ENCODE data around the gene TBCC. TPM values are rescaled to one million over a fixed set of nuclear protein-coding genes. Genes with fewer than 3 reads are reported as not detected.

TBCC gene
- total and polyA plus RNA-seq, 2 experiments from 2014 or later = 47.4 to 67.1 TPM

- H3K4me3 ChIP-seq = no peak overlapping the region
- H3K27ac ChIP-seq = peak overlapping the region; percentile 41
- no peaks in the 10 kb centered on the region for H3K27me3 ChIP-seq
- H3K4me1 ChIP-seq (ENCODE audit: low read depth) = peaks cover 25% of the 10 kb centered on the region
- DNase-seq (ENCODE audit: low read depth in 1 of 2, low spot score in 1 of 2) = no peak
- H3K36me3 ChIP-seq = peaks cover 3% of the 10 kb centered on the region
- no peaks in the 10 kb centered on the region for H3K9me3 ChIP-seq (ENCODE audit: low read depth)
- TF ChIP-seq, protein P1, sequence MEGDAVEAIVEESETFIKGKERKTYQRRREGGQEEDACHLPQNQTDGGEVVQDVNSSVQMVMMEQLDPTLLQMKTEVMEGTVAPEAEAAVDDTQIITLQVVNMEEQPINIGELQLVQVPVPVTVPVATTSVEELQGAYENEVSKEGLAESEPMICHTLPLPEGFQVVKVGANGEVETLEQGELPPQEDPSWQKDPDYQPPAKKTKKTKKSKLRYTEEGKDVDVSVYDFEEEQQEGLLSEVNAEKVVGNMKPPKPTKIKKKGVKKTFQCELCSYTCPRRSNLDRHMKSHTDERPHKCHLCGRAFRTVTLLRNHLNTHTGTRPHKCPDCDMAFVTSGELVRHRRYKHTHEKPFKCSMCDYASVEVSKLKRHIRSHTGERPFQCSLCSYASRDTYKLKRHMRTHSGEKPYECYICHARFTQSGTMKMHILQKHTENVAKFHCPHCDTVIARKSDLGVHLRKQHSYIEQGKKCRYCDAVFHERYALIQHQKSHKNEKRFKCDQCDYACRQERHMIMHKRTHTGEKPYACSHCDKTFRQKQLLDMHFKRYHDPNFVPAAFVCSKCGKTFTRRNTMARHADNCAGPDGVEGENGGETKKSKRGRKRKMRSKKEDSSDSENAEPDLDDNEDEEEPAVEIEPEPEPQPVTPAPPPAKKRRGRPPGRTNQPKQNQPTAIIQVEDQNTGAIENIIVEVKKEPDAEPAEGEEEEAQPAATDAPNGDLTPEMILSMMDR (IDR thresholded peaks at IDR 0.05; ENCODE audit: low read depth, low read length) = no peak
Observed at GRCh38 chr6:42787063-42787472, 41.2 kb upstream of the TBCC start.

DNA sequence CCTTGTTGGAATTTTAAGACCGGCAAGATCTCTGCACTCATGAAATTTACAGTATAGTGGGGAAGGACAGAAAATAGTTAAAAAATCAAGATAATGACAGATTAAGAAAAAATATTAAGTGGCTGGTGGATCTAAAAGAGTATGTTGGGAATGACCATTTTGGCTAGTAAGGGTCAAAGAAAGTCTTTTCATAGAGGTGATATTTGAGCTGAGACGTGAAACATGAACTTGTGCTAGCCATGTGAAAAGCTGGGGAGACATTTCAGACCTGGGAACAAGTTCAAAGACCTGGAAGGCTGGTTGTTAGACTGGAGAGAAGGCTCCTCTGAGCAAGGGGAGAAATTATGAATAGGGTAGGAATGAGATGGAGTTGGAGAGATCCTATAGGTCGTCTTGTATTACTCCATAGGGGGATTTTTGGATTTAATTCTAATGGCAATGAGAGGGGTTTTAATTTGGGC lies 40.7 kb upstream of the TBCC start:
- TF ChIP-seq, protein P1 (IDR thresholded peaks at IDR 0.05; ENCODE audit: low read depth, low read length) = no peak
- H3K27ac ChIP-seq = peak overlapping the region; percentile 41
- peaks cover 3% of the 10 kb centered on the region for H3K36me3 ChIP-seq
- H3K9me3 ChIP-seq (ENCODE audit: low read depth) = no peaks in the 10 kb centered on the region
- DNase-seq (ENCODE audit: low read depth in 1 of 2, low spot score in 1 of 2) = no peak
- H3K27me3 ChIP-seq = no peaks in the 10 kb centered on the region
- H3K4me3 ChIP-seq = no peak overlapping the region
- H3K4me1 ChIP-seq (ENCODE audit: low read depth) = peaks cover 25% of the 10 kb centered on the region

GRCh38 chr6:42784717-42785498 lies 39.0 kb upstream of the TBCC start:
- Histone ChIP-seq H3K9me3 (ENCODE audit: low read depth) (no peaks in the 10 kb centered on the region), H3K4me3 (peak overlapping the region; percentile 98), H3K36me3 (peaks cover 3% of the 10 kb centered on the region), H3K27me3 (no peaks in the 10 kb centered on the region), H3K27ac (no peak overlapping the region), H3K4me1 (ENCODE audit: low read depth) (peaks cover 21% of the 10 kb centered on the region)
- TF ChIP-seq, protein P1 (IDR thresholded peaks at IDR 0.05; ENCODE audit: low read depth, low read length) = no peak
- no peak for DNase-seq (ENCODE audit: low read depth in 1 of 2, low spot score in 1 of 2)

GRCh38 chr6:42783876-42784642 lies 38.2 kb upstream of the TBCC start:
- DNase-seq (ENCODE audit: low read depth in 1 of 2, low spot score in 1 of 2) = no peak
- Histone ChIP-seq H3K36me3 (peaks cover 3% of the 10 kb centered on the region), H3K27me3 (no peaks in the 10 kb centered on the region), H3K9me3 (ENCODE audit: low read depth) (no peaks in the 10 kb centered on the region), H3K4me3 (peak overlapping the region; percentile 98), H3K27ac (peak overlapping the region; percentile 100), H3K4me1 (ENCODE audit: low read depth) (peaks cover 16% of the 10 kb centered on the region)
- TF ChIP-seq, protein P1 (IDR thresholded peaks at IDR 0.05; ENCODE audit: low read depth, low read length) = no peak

- Histone ChIP-seq H3K27me3 (no peaks in the 10 kb centered on the region), H3K9me3 (ENCODE audit: low read depth) (no peaks in the 10 kb centered on the region), H3K36me3 (peaks cover 3% of the 10 kb centered on the region), H3K4me1 (ENCODE audit: low read depth) (peaks cover 16% of the 10 kb centered on the region), H3K27ac (peak overlapping the region; percentile 100), H3K4me3 (peak overlapping the region; percentile 98)
- TF ChIP-seq, protein P1 (IDR thresholded peaks at IDR 0.05; ENCODE audit: low read depth, low read length) = no peak
- DNase-seq (ENCODE audit: low read depth in 1 of 2, low spot score in 1 of 2) = peak; percentile 80 to 82
Observed at GRCh38 chr6:42783177-42783875, 37.4 kb upstream of the TBCC start.

Data from cardiac muscle cell (in vitro differentiated cells and primary cell).